Islet precursor cell (in vitro differentiated cells): ENCODE data around the gene ATP6AP2.
A peak's percentile ranks its signal among the peaks of the same experiment; 100 is the strongest.
"Not testable (repeated sequence)": the region's sequence is repeated elsewhere in the genome, so short reads cannot be mapped to it uniquely, and the experiment has no call there.

ENCODE experiments used
- DNase-seq: peaks from one replicate; pipeline ENCODE4 v3.0.0-alpha.2; 2018

Gene ATP6AP2

DNA sequence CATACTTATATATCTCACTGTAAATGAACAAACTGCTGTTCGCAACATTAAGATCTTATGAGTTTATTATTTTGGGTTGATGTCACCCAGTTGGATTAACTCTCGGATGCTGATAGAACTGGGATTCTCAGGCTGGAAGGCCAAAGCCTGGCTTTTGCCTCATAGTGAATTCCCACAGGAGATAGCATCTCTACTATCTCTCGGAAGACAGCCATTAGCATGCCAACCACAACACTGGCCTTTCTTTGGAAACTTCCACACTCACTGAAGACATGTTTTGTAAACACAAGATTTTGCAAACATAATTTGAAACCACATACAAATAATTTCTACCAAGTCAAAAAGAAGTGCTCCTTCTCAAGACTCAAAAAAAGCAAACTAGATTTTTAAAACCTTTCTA is 4.5 kb upstream of the ATP6AP2 start:
- peak; percentile 63 for DNase-seq

DNA sequence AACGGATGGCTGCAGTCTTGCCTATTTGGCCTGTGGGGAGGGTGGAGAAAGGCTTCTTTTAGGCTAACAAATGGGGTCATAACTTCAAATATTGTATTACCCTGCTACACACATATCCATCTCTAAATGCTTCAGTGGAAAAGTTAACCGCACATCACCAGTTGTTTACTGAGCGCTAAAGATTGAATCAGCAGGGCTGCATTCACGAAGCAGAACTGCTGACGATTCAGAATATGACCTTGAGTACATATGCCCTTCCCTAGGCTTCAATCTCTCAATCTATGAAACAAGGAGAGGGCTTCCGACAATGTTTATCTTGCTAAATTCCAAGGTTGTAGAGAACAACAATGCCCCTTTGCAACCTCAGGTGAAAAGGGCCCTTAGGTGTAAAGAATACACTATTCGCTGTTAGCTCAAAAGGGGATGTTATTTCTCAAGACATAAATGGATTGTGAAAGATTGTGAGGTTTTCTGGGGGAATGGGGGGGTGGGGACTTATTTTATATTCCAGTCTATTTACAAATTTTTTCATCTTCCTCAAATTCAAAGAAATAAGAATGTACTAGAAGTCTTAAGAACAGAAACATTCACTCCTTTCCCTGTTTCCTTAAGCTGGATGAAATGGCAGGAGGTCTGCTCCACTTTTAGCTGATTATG is 2.6 kb upstream of the ATP6AP2 start:
- no peak for DNase-seq

DNA sequence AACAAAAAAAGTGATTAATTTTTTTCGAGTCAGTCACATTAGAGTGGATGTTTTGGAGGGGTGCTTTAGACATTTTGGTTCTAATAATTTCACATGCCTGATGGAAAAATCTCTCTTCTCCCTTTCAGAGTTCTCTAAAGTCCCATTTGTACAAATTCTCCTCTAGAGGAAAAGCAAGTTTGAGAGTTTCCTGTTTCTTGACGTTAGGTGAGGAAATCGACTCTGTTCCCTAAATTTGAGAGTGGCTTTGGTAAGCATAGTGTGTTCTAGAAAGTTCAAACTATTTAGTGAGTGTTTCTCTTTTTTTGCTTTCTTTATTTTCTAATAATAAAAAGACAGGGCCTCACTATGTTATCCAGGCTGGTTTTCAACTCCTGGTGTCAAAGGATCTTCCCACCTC is 1.6 kb upstream of the ATP6AP2 start:
- no peak for DNase-seq

DNA sequence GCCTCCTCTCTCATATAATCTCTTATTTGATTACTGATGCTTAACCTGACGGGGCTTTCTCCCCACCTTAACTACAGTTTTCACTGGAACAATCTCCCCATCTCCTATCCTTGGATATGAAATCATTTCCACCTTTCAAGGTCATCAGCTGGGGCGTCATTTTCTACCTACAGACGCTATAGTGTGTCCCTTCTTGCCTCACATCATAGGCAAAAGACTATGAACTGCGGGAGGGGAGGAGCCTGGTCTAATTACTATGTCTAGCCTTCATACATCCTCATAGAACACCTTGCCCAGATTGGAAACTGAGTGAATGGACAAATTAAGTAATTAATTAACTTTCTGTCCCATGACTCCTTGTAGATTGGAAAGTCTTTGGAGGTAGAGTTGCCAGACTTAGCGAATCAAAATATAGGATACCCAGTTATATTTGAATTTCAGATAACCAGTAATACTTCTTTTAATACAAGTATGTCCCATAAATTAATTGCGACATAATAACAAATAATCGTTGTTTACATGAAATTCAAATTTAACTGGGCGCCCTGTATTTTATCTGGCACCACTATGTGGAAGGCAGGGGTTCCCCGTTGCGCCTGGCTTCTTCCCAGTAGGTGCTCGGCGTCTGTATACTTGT is 752 bp upstream of the ATP6AP2 start:
- DNase-seq = no peak

GRCh38 chrX:40581336-40581920 is 658 bp downstream of the ATP6AP2 start:
- no peak for DNase-seq

DNA sequence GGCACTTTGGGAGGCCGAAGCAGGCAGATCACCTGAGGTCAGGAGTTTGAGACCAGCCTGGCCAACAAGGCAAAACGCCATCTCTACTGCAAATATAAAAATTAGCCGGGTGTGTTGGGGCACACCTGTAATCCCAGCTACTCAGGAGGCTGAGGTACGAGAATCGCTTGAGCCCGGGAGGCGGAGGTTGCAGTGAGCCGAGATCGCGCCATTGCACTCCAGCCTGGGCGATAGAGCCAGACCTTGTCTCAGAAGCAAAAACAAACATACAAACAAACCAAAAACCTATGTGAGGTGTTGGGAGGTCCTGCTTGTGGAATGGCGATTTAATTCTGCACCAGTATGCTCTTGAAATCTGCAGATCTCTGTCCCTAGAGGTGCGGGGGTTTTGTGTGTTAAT is 1.4 kb downstream of the ATP6AP2 start:
- not testable (repeated sequence) for DNase-seq

DNA sequence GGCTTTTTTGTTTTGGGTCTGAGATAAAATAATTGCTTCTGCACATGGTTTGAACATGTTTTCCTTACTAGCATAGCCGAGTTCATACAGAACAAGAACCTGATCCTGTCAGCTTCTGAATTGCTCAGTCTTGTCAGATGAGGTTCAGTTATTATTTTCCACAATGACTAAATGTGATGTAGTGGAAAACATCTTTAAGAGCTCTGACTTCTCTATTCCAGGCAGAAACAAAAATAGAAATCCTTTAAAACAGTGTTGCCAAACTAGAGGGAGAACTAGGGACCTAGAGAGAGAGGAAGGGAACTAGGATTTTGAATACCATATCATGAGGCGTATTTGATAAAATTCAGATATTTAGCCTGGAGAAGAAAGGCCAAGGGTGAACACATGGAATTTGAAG is 2.0 kb downstream of the ATP6AP2 start:
- no peak for DNase-seq

GRCh38 chrX:40587623-40588022 is 6.9 kb downstream of the ATP6AP2 start:
- DNase-seq = not testable (repeated sequence)

GRCh38 chrX:40589616-40590321 is 9.0 kb downstream of the ATP6AP2 start:
- peak; percentile 63 for DNase-seq

DNA sequence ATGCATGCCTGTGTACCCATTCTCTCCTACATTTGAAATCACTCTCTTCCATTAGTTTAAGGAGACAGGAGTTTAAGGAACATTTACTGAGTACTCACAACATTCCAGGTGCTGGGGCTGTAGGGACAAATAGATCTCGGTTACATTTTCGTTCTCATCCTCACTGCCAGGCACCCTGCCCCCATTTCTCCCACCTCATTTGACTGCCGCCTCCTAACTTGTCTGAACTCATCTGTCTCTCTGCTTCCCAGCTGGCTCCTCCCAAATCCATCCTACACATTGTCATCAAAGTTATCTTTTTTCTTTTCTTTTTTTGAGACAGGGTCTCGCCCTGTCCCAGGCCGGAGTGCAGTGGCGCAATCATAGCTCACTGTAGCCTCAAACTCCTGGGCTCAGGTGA is 22.7 kb downstream of the ATP6AP2 start:
- no peak for DNase-seq

DNA sequence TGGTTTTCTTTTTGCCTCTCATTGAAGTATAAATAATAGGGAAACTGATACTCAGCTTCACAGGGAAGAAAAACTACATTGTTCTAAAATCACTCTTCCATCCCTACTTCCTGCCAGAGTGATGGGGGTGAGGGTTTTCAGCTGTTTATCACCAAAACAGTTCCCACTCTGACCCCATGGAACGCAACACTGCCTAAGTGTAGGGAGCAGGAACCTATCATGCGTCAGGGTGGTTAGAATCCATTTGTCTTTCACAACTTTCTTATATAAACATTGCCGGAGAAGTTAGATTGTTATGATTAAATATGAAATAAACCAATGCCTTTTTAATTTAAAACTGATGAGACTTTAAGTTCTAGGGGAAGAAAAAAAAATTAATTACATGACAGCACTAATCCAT is 26.6 kb downstream of the ATP6AP2 start:
- no peak for DNase-seq

GRCh38 chrX:40612511-40612910 is 31.7 kb downstream of the ATP6AP2 start:
- no peak for DNase-seq

DNA sequence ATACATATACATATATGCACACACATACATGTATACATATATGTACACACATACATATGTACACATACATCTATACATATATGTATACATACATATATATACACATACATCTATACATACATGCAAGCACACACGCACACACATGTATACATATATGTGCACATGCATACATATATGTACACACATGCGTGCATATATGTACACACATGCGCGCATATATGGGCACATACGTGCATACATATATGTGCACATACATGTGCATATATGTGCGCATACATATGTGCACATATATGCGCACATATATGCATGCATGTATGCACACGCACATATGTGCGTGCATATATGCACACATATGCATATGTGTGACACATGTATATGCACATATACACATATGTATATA is 35.2 kb downstream of the ATP6AP2 start:
- no peak for DNase-seq

- DNase-seq = no peak
These were observed 36.8 kb downstream of the ATP6AP2 start for GRCh38 chrX:40617566-40617965.

DNA sequence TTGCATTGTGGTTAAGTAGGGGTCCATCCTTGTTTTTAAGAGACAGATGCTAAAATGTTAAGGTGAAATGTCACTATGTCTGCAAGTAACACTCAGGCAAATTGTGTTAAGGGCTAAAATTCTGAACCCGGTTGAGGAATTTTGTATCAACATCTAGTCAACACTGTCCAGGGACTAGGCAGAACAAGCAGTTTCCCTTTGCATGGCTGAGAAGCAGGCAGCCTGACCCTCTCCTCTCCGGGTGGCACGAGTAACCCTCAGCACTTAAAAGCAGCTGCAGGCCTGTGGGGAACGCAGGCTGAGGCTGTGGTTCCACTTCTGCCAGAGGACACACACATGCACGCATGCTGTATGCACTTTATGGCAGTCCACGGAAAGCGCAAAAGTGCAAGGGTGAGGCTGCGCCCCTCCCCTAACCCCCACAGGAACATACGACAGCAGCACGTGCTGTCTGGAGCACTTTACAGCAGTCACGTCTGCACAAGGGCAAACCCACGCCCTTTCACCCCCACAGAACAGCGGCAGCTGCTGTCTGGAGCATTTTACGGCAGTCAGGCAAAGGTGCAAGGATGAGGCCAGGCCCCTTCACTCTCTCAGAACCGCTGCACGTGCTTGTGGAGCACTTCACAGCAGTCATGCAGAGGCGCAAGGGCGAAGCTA is 41.8 kb downstream of the ATP6AP2 start:
- DNase-seq = peak; percentile 57

GRCh38 chrX:40623139-40623536 is 42.4 kb downstream of the ATP6AP2 start, which contains the start of gene MPC1L:
TSS of gene MPC1L (plus strand) at chrX:40623428. CDS start at chrX:40623566, 138 bp downstream.
- no peak for DNase-seq

GRCh38 chrX:40623665-40624064 is 42.9 kb downstream of the ATP6AP2 start:
- DNase-seq = no peak

GRCh38 chrX:40625294-40625693 is 44.5 kb downstream of the ATP6AP2 start:
- no peak for DNase-seq

DNA sequence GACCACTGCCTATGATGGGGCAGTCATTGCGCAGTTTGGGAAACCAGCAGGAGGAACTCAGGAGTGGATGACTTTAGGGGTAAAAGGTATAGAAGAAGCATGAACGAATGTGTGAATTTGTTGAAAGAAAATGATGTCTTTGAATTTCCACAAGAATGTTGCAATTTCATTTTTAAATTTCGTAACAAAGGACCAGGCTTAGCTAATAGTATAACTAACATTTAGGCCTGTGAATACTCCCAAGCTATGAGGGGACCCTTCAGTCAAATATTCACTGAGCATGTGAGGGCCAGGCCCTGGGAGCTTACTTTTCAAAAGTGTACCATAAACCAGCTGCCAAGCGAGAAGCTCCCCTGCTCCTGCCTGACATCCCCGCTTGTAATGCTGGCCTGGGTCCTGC is 47.7 kb downstream of the ATP6AP2 start:
- DNase-seq = no peak

GRCh38 chrX:40632199-40632598 is 51.4 kb downstream of the ATP6AP2 start:
- DNase-seq = no peak

DNA sequence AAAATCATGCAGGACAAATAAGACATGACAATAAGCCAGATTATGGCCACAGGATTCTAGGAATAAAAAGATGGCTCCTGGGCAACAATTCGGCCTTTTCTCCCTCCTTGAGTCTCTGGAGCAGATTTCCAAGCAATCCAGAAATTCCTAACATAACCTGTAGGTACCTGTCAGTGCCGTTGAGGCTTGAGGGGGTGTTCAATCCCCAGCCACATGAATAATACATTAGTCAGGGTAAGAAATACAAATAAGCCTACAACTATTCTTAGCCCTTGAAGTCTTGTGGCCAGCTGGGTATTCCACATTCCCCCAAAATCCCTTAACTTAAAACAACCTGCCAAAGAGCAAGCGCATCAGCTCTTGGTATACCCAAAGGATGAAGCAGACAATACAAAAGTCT is 56.9 kb downstream of the ATP6AP2 start:
- no peak for DNase-seq

DNA sequence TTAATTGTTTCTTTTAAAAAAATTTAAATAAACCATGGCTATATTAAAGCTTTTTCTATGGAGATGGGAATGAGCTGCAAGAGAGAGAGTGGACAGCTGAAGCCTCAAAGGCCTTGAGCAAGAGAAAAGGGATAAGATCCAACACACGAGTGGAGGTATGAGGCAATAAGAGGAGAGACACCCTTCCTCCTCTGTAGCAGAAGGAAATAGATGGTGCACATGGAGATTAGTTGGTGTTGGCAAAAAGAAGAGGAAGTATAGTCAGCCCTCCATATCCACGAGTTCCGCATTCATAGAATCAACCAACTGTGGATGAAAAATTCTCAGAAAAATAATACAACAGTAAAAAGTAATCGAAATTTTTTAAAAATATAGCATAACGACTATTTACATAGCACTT is 63.4 kb downstream of the ATP6AP2 start:
- no peak for DNase-seq

DNA sequence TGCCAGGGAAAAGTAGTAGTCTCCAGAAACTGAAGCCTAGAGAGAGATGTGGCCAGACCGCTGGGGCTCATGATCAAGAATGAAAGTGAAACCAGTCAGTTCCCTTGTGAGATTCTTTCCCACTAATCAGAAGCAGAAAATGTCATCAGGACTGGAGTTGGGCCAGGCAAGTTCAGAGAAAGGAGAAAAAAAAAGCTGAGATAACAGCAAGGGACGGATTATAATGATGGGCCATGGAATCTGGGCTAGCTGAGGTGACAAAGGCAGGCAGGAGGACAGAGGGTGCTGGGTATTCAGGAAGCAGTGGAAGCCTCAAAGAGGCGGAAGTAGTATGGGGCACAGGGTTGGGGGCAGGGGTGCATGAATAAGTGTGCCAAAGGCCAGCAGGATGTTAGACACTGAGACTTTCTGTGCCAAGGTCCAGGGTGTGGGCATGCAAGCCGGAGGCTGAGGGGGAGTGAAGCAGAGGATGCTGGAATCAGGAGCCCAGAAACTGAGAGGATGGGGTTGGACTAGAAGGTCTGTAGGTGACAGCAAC is 64.1 kb downstream of the ATP6AP2 start:
- no peak for DNase-seq
